ENCODE measurements around the gene SLC26A2.
A peak's percentile ranks its signal among the peaks of the same experiment; 100 is the strongest.

SLC26A2 gene

DNA sequence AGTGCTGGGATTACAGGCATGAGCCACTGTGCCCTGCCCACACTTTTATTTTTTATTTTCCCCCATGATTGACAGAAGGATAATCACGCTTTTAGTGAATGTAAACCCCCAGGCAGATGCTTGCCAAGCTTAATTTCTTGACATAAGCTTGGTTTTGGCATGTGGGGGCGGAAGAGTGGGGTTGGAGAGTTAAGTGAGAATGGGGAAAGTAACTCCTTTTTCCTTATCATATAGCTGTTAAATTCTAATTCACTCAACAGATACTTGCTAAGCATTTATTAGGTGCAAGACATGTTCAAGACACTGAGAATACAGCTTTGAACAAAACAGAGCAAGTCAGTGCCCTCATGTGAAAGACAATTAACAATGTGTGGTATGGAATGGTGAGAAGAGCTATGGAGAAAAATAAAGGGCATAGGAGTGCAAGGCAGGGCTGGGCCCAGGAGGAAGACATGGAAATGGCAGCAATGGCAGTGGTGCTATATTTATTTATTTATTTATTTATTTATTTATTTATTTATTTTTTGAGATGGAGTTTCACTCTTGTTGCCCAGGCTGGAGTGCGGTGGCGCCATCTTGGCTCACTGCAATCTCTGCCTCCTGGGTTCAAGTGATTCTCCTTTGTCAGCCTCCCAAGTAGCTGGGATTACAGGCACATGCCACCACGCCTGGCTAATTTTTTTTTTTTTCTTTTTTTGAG, 2.2 kb downstream of the SLC26A2 start:
- DNase-seq, result no peak

DNA sequence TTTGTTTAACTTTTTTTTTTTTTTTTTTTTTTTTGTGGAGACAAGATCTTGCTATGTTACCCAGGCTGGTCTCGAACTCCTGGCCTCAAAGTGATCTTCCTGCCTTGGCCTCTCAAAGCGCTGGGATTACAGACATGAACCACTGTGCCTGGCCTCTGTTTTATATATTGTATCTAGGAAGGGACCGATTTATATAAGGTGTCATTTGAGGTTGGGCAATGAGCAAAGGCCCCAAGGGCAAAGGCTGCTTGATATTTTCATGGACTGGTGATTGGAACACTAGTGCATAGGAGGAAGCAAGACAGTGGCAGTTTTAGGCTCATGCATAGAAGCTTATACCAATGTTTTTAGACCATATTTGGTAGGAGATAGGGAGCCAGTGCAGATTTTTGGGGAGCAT, 3.2 kb downstream of the SLC26A2 start:
- no peak for DNase-seq

DNA sequence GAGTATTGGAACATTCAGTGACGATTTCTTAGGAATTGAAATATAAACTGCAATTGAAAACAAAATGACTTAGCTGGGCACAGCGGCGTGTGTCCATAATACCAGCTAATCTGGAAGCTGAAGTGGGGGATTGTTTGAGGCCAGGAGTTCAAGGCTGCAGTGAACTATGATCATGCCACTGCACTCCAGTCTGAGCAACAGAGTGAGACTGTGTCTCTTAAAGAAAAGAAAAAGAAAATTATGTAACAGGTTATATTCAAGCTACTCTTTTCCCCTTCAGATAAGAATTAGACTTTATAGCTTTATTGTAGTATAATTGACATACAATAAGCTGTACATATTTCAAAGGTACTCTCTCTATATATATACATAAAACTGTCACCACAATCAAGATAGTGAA, 6.4 kb downstream of the SLC26A2 start:
- DNase-seq, result no peak

DNA sequence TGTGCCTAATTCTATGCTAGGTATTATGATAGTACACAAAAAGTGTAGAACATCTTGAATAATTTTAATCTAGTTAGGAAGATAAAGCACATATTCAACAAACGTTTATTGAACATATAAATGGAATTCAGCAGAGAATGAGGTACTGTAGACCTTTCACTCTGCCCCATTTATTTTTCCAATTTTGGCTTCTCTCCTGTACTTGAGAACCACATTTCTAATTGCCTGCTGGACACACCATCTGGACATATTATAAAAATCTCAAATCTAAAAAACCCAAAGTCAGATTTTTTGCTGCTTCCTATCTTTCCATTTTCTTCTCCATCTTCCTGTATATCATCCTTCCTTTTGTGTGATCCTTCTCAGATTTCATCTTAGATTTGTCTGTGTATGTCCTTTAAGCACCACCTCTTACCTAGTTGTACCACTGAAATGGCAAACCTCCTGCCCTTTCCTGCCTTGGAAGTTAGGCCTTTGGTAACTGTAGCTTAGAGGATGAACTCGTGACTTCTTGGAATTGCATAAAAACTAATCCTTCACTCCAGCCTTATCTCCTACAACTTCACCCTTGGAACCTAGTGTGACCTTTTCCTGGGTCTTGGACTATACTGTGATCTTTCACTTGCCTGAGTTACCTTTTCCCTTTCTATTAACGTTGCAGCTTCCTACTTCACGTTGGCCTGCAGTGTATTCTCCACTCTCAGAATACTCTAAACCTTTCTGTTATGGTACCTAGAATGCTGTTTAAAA, 8.8 kb downstream of the SLC26A2 start:
- no peak for DNase-seq

DNA sequence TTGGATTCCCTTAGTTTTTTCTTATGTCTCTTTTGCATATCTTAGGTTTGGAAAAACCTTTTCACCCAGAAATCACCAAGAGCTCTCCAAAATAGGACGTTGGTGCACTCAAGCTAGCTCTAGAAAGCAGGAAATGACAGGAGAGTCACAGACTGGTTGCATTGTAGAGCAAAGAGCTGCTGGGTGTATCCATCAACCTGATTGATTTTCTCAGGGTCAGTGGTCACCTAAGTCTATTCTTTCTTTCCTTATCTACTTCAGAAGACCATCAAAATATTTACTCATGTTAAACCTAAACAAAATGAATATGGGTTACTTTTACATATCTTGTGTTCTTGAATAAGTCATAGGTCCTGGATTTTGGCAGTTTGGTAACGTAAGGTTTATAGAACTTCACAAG, 14.9 kb downstream of the SLC26A2 start:
- no peak for DNase-seq

DNA sequence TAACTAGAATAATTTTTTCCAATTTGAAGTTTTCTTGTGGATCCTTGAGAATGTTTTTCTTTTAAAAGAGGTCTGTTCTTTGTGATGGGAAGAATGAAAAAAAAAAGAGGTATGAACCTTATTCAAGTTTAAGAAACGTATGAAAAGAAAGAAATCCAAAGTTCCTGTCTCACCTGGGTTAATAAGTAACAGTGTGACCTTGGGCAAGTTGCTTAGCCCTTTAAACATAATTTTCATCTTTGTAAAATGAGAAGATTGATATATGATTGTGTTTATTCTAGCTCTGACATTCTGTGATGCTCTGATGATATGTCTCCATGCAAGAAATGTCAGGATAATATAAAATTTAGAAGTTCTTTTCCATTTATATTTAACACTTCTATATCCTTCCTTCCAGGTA, 19.3 kb downstream of the SLC26A2 start:
- DNase-seq, result no peak

DNA sequence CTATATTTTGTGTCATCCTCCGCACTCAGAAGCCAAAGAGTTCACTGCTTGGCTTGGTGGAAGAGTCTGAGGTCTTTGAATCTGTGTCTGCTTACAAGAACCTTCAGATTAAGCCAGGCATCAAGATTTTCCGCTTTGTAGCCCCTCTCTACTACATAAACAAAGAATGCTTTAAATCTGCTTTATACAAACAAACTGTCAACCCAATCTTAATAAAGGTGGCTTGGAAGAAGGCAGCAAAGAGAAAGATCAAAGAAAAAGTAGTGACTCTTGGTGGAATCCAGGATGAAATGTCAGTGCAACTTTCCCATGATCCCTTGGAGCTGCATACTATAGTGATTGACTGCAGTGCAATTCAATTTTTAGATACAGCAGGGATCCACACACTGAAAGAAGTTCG, 20.6 kb downstream of the SLC26A2 start:
- no peak for DNase-seq

DNA sequence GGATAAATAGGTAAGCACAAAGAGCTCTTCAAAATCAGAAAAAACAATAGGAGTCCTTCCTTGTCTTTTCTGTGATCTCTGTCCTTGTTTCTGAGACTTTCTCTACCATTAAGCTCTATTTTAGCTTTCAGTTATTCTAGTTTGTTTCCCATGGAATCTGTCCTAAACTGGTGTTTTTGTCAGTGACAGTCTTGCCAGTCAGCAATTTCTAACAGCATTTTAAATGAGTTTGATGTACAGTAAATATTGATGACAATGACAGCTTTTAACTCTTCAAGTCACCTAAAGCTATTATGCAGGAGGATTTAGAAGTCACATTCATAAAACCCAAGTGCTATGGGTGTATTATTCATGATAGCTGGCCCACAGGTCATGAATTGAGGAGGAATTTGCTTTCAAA, 21.9 kb downstream of the SLC26A2 start:
- DNase-seq, result no peak

DNA sequence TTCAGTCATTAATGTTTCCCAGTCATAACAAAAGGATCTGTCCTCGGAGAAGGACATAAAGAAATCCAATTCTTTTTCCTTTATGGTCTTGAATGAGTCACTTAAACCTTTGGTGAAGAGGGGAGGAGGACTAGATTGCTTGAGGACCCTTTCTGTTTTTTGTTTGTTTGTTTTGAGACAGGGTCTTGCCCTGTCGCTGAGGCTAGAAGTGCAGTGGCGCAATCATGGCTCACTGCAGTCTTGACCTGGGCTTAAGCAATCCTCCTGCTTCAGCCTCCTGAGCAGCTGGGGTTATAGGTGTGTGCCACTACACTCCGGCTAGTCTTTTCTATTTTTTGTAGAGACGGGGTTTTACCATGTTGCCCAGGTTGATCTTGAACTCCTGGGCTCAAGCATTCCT, 27.6 kb downstream of the SLC26A2 start:
- no peak for DNase-seq

DNA sequence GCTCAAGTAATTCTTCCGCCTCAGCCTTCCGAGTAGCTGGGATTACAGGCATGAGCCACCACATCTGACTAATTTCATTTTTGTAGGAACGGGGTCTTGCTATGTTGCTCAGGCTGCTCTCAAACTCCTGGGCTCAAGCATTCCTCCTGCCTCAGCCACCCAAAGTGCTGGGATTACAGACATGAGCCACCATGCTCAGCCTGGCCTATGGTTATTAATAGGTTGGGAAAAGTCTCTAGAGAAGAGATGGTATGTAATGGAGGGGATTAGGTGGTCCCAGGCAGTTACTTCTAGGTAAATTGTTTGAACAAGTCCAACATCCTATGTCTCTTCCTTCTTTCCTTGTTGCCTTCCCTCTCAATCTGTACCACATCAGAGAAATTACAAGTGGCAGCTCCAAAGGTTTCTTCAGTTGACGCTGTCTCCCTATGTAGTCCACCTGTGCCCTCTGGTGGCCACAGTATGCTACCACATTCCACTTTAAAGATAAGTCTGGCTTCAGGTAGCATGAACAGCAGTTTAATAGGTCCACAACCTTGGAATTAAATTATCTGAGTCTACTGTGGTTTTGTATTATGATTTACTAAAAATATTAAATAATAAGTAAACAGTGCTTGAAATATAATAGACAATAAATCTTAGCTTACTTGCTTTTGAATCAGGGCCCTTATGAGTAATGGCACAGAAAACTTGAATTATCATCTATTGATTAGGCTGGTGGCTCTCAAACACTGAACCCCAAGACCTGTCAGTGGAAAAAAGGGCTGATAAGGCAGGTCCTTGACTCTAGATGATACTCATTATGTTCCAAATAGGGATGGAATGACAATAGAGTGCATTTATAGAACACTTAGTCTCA, 30.2 kb downstream of the SLC26A2 start:
- DNase-seq, result peak; percentile 71

DNA sequence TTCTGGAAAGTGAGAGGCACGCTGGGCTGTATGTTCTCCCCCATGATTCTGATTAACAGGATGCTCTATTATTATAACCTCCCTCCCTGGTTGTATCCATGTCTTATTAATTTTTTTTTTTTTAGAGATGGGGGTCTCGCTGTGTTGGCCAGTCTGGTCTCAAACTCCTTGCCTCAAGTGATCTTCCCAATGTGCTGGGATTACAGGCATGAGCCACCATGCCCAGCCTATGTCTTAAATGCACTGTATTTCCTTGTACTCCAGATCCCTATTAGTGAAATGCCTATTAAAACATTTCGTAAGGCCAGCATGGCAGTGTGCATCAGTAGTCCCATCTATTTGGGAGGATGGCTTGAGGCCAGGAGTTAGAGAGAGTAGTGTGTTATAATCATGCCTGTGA, 32.9 kb downstream of the SLC26A2 start:
- no peak for DNase-seq

DNA sequence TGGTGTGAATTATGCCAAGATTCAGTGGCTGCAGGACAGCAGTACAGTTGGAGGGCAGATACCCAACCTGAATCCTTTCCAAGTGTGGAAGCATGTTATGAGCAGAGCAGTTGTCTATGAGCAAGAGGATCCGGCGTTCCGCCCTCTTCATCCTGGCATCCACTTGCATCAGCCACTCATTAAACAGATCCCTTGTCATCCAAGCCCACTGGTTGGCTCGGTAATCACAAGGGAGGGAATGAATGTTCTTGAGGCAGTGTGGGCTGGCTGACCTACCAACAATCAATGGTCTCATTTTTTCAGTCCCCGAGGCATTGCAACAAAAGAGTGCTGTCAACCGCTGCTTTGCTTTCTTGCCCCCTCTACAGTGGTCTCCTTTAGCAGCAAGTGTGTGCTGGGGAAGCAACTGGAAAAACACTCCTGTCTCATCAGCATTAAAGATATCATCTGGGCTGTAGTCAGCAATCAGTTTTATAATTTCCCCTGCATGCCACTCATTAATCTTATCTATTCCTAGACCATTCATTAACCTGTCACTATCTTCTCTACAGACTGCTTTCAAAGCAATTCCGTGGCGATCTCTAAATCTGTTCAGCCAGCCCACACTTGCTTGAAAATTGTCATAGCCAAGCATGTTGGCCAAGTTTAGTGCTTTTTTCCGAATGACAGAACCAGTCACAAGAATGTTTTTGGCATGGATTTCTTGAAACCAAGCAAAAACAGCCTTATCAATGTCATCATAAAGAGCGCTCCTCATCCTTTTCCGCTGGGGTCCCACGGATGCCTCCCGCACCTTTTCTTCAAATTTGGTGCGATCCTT, 35.0 kb downstream of the SLC26A2 start:
- DNase-seq, result no peak

DNA sequence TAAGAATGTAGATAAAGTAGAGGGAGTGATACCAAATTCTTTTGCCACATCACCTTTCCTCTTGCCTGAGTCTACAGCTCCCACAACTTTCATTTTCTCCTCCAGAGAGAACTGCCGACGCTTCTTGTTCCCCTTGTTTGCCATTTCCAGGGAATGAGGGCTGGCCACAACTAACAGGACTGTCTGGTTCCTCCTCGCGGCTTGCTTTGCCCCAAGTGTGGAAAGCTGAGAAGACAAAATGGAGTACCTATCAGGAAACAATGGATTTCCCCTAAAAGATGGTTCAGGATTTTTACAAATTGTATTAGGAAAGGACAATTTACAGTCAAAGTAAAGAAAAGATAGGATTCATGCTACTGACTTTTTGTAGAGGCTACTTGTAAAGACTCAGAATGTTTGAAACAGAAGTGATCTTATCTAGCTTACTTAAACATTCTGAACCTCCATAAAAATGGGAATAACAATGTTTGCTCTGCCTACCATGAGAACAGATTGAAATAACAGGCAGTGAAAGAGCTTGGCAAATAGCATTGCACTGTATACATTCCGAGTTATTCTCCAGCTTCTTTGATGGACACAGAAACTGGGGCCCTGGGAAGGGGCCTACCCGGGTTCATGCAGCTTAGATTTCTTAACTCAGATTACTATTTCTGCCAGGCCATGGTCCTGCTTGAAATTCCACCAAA, 35.8 kb downstream of the SLC26A2 start:
- DNase-seq, result no peak

DNA sequence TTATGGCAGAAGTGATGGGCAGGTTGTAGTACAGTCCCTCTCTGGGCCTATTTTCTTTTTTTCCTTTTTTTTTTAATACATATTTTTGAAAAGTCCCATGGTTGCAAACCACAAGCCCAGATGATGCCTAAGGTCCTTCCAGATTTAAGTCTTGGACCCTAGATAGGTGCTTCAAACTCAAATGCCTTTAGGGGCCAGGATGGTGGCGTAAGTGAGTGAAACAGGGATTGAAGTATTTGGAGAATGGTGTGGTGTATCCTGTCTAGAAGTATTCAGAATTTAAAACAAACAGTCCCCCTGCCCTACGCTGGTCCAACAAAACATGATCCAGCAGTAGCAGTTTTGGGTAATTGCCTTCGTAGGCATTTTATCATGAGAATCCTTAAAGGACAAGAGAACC, 37.7 kb downstream of the SLC26A2 start:
- DNase-seq, result no peak

DNA sequence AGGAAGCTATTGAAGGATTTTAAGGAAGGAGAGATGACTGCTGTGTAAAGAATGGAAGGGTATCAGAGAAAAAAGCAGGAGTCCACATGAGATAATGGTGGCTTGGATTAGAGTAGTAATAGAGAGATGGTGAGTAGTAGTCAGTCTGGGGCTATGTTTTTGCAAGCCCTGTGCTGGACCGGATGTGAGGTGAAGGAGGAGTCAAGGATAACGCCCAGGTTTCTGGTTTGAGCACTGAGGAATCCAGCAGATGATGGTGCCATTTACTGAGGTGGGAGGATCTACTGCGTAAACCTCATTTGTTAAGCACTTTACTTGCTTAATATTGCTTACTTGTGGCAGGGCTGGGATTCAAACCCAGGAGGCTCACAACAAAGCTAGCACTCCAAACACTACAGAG, 38.8 kb downstream of the SLC26A2 start:
- DNase-seq, result no peak

DNA sequence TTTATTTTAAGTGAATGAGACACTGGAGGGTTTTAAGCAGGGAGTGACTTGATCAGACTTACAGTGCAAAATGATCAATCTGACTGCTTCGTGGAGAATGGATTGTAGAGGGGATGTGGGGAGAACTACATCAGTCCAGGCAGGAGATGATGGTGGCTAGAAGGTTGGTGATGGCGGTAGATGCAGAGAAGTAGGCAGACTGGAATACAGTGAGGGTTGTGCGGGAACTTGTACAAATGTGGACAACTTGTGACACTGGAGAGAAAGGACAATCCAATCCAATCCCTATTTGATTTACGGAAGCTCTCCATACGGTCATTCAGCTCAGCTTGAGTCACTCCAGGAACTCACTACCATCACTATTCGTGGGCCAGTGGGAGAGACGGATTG, 39.3 kb downstream of the SLC26A2 start:
- DNase-seq, result no peak

DNA sequence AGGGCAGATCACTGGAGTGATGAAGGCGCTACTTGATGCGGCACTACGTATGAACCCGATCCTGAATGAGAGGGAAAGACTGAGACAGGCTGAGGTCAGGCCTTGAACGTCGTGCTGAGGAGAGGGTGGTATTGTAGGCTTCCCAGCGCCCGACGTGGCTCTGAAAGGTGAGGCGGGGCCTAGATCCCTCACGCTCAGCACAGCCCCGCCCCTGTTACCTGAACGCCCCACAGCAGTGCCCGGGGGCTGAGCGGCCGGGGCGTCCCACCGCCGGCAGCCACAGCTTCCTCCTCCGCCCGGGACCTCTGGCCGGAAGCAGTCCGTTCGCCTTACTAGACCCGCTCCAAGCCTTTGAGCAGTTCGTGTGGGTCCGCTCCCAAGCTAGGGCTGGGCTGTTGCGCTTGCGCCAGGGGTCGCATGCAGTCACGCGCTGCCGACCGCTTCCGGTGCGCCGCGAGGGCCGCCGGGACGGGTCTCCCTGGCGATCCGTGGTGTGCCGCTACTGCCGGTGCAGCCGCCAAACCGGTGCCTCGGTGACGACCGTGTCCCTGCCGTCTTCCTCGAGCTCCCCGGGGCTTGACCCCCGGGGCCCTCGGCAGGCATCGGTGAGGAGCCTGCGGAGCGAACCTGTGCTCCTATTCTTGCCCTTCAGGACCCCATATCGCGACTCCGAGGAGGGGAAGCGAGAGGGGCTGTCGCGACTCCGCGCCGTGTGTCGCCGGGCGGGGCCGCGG, 39.9 kb downstream of the SLC26A2 start, which contains the start of the genes HMGXB3 and TIGD6:
Gene HMGXB3, plus strand, starts transcription at position 484 of the 734 bp plus-strand sequence. CDS start 4,114 bp downstream, outside the sequence.
Gene TIGD6, minus strand, starts transcription at position 399 of the 734 bp plus-strand sequence. CDS start 4,306 bp downstream, outside the sequence.
- peak; percentile 95 for DNase-seq

DNA sequence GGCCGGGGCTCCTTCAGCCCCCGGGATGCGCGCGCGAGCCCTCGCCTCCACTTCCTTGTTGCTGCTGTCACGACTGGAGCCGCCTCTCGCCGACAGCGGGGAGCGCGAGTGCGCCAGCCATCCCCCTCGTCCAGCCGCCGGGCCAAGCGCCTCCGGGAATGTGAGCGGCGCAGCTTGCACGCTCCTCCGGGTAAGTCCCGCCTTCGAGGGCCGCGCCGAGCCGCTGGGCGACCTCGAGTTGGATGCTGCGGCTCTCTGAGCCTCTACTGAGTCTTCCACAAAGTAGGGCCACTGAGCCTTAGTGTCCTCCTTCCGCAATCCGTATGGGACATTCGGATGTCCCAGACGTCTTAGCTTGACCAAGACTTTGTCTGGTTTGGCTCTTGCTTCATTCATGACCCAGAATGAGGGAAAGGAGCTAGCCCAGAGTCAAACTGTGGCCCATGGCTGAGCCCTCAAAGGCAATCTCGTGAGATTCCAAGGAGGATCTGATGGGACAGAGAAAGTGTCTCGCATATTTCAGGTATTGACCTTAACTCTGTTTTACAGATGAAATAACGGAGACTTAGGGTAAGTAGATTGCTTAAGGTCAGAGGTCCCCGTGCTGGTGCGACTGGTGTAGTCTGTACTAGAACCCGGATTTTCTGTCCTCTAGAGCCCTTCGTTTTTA, 40.6 kb downstream of the SLC26A2 start:
- peak; percentile 30 for DNase-seq

DNA sequence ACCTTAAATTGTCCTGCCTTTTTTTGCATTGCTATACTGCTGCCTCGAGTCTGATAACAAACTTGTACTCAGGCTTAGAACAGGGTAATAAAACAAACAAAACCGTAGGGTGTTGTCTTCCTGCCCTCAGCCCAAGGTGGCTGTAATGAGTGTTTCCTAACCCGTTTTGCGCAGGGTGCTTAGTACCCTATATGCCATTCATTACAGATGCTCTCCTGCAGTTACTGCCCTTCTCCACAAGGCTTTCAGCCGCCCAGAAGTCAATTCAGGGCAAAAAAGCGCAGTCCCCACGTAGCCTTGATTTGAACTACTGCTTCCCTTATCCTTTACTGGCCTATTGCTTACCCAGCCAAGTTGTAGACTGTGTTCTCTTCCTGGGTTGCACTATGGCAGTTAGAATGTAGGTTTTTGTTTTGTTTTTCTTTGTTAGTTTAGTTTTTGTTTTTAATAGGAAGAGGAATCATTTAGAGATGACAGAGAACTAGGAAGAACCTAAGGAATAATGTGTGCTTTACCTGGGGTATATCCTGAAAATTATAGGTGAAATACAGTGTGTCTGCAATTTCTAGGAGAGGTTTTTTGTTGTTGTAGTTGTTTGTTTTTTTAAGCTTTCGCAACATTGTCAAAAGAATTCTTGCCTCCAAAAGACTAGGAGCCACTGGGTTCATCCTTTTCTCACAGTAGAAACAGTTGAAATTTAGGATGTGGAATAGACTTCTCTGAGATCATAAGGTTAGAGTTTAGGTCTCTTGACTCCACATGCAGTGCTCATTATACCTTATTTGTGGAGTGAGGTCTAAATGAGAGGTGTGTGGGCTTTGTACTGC, 41.3 kb downstream of the SLC26A2 start:
- DNase-seq, result peak; percentile 86

DNA sequence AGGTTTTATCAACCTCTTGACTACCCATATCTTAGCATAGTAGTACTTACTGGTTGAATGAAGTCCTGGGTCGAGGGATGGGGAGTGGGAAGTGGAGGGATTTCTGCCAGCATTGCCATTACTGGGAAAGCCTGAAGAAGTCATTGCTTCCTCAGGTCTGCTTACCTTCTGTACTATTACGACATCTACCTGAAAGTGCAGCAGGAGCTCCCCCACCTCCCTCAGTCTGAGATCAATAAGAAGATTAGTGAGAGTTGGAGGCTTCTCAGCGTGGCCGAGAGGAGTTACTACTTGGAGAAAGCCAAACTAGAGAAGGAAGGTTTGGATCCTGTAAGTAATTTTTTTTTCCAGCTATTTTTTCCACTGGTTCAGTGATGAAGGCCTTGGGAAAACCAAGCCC, 45.8 kb downstream of the SLC26A2 start:
- DNase-seq, result no peak
